ENCODE results near the gene KSR1. TPM values are rescaled to one million over a fixed set of nuclear protein-coding genes. Genes with fewer than 3 reads are reported as not detected.

The KSR1 gene
- polyA plus RNA-seq, 4 donors: 8.6 to 73.8 (median 12.9) TPM

- FAIRE-seq: no peak
- no peak overlapping the region for H3K4me3 ChIP-seq (ENCODE audit: low read depth in 1 of 3, low read length in 3 of 3)
- WGBS, 3 donors: 53 to 69% (median 57%) methylated on average over 4 of the region's 4 CpGs
- DNase-seq: no peak
- H3K27ac ChIP-seq (ENCODE audit: low read depth in 1 of 3, low read length in 2 of 3): peak overlapping the region in 1 of 3 donors; percentile 13
- peaks cover 0 to 45% (median 14%) of the 10 kb centered on the region in 3 donors for H3K4me1 ChIP-seq (ENCODE audit: control insufficient read depth in 3 of 3, insufficient read depth in 2 of 3, low read depth in 1 of 3, low read length in 2 of 3)
- H3K36me3 ChIP-seq (ENCODE audit: control insufficient read depth in 3 of 3, insufficient read depth in 2 of 3, low read depth in 1 of 3, low read length in 3 of 3): peaks cover 0 to 4% (median 0%) of the 10 kb centered on the region in 3 donors
- no peaks in the 10 kb centered on the region for H3K9me3 ChIP-seq (ENCODE audit: control insufficient read depth in 2 of 2, insufficient read depth in 1 of 2, low read depth in 1 of 2, low read length in 1 of 2)
- no peaks in the 10 kb centered on the region for H3K27me3 ChIP-seq (ENCODE audit: control insufficient read depth in 3 of 3, insufficient read depth in 3 of 3, low read length in 3 of 3)
Observed at GRCh38 chr17:27519550-27519949, 63.3 kb downstream of the KSR1 start.

GRCh38 chr17:27520491-27521185 is 64.4 kb downstream of the KSR1 start:
- Histone ChIP-seq H3K4me3 (ENCODE audit: low read depth in 1 of 3, low read length in 3 of 3) (no peak overlapping the region), H3K9me3 (ENCODE audit: control insufficient read depth in 2 of 2, insufficient read depth in 1 of 2, low read depth in 1 of 2, low read length in 1 of 2) (no peaks in the 10 kb centered on the region), H3K27ac (ENCODE audit: low read depth in 1 of 3, low read length in 2 of 3) (peak overlapping the region in 1 of 3 donors; percentile 73), H3K36me3 (ENCODE audit: control insufficient read depth in 3 of 3, insufficient read depth in 2 of 3, low read depth in 1 of 3, low read length in 3 of 3) (peaks cover 0 to 4% (median 0%) of the 10 kb centered on the region in 3 donors), H3K4me1 (ENCODE audit: control insufficient read depth in 3 of 3, insufficient read depth in 2 of 3, low read depth in 1 of 3, low read length in 2 of 3) (peaks cover 0 to 38% (median 14%) of the 10 kb centered on the region in 3 donors), H3K27me3 (ENCODE audit: control insufficient read depth in 3 of 3, insufficient read depth in 3 of 3, low read length in 3 of 3) (no peaks in the 10 kb centered on the region)
- 36 to 67% (median 44%) methylated on average over 16 of the region's 16 CpGs for WGBS, 3 donors
- DNase-seq (peak in 1 of 2 donors; percentile 65), FAIRE-seq (no peak)

- WGBS, 3 donors: 76 to 87% (median 79%) methylated on average over 7 of the region's 7 CpGs
- peaks cover 0 to 4% (median 0%) of the 10 kb centered on the region in 3 donors for H3K36me3 ChIP-seq (ENCODE audit: control insufficient read depth in 3 of 3, insufficient read depth in 2 of 3, low read depth in 1 of 3, low read length in 3 of 3)
- no peak overlapping the region for H3K4me3 ChIP-seq (ENCODE audit: low read depth in 1 of 3, low read length in 3 of 3)
- DNase-seq (no peak), FAIRE-seq (no peak)
- no peaks in the 10 kb centered on the region for H3K9me3 ChIP-seq (ENCODE audit: control insufficient read depth in 2 of 2, insufficient read depth in 1 of 2, low read depth in 1 of 2, low read length in 1 of 2)
- peaks cover 0 to 42% (median 17%) of the 10 kb centered on the region in 3 donors for H3K4me1 ChIP-seq (ENCODE audit: control insufficient read depth in 3 of 3, insufficient read depth in 2 of 3, low read depth in 1 of 3, low read length in 2 of 3)
- no peaks in the 10 kb centered on the region for H3K27me3 ChIP-seq (ENCODE audit: control insufficient read depth in 3 of 3, insufficient read depth in 3 of 3, low read length in 3 of 3)
- peak overlapping the region in 1 of 3 donors; percentile 73 for H3K27ac ChIP-seq (ENCODE audit: low read depth in 1 of 3, low read length in 2 of 3)
Observed at GRCh38 chr17:27521281-27522027, 65.2 kb downstream of the KSR1 start.

GRCh38 chr17:27522028-27522635 is 65.9 kb downstream of the KSR1 start:
- FAIRE-seq: no peak
- 82 to 95% (median 92%) methylated on average over 6 of the region's 6 CpGs for WGBS, 3 donors

GRCh38 chr17:27523712-27524111 is 67.5 kb downstream of the KSR1 start:
- Histone ChIP-seq H3K36me3 (ENCODE audit: control insufficient read depth in 3 of 3, insufficient read depth in 2 of 3, low read depth in 1 of 3, low read length in 3 of 3) (peaks cover 0 to 4% (median 0%) of the 10 kb centered on the region in 3 donors), H3K4me3 (ENCODE audit: low read depth in 1 of 3, low read length in 3 of 3) (no peak overlapping the region), H3K4me1 (ENCODE audit: control insufficient read depth in 3 of 3, insufficient read depth in 2 of 3, low read depth in 1 of 3, low read length in 2 of 3) (peaks cover 0 to 48% (median 22%) of the 10 kb centered on the region in 3 donors), H3K27ac (ENCODE audit: low read depth in 1 of 3, low read length in 2 of 3) (no peak overlapping the region), H3K27me3 (ENCODE audit: control insufficient read depth in 3 of 3, insufficient read depth in 3 of 3, low read length in 3 of 3) (no peaks in the 10 kb centered on the region), H3K9me3 (ENCODE audit: control insufficient read depth in 2 of 2, insufficient read depth in 1 of 2, low read depth in 1 of 2, low read length in 1 of 2) (no peaks in the 10 kb centered on the region)
- 46 to 72% (median 52%) methylated on average over 1 of the region's 1 CpG for WGBS, 3 donors
- FAIRE-seq: no peak
- DNase-seq: no peak

More at GRCh38 chr17:27522028-27522635, 65.9 kb downstream of the KSR1 start:
- no peak overlapping the region for H3K4me3 ChIP-seq (ENCODE audit: low read depth in 1 of 3, low read length in 3 of 3)
- peaks cover 0 to 49% (median 22%) of the 10 kb centered on the region in 3 donors for H3K4me1 ChIP-seq (ENCODE audit: control insufficient read depth in 3 of 3, insufficient read depth in 2 of 3, low read depth in 1 of 3, low read length in 2 of 3)
- H3K36me3 ChIP-seq (ENCODE audit: control insufficient read depth in 3 of 3, insufficient read depth in 2 of 3, low read depth in 1 of 3, low read length in 3 of 3): peaks cover 0 to 4% (median 0%) of the 10 kb centered on the region in 3 donors
- no peaks in the 10 kb centered on the region for H3K27me3 ChIP-seq (ENCODE audit: control insufficient read depth in 3 of 3, insufficient read depth in 3 of 3, low read length in 3 of 3)
- no peak for DNase-seq
- peak overlapping the region in 1 of 3 donors; percentile 9 for H3K27ac ChIP-seq (ENCODE audit: low read depth in 1 of 3, low read length in 2 of 3)
- H3K9me3 ChIP-seq (ENCODE audit: control insufficient read depth in 2 of 2, insufficient read depth in 1 of 2, low read depth in 1 of 2, low read length in 1 of 2): no peaks in the 10 kb centered on the region

GRCh38 chr17:27524594-27524993 is 68.3 kb downstream of the KSR1 start:
- H3K4me3 ChIP-seq (ENCODE audit: low read depth in 1 of 3, low read length in 3 of 3): no peak overlapping the region
- 82 to 97% (median 93%) methylated on average over 2 of the region's 2 CpGs for WGBS, 3 donors
- peaks cover 0 to 43% (median 22%) of the 10 kb centered on the region in 3 donors for H3K4me1 ChIP-seq (ENCODE audit: control insufficient read depth in 3 of 3, insufficient read depth in 2 of 3, low read depth in 1 of 3, low read length in 2 of 3)
- H3K36me3 ChIP-seq (ENCODE audit: control insufficient read depth in 3 of 3, insufficient read depth in 2 of 3, low read depth in 1 of 3, low read length in 3 of 3): peaks cover 0 to 2% (median 0%) of the 10 kb centered on the region in 3 donors
- no peaks in the 10 kb centered on the region for H3K27me3 ChIP-seq (ENCODE audit: control insufficient read depth in 3 of 3, insufficient read depth in 3 of 3, low read length in 3 of 3)
- no peaks in the 10 kb centered on the region for H3K9me3 ChIP-seq (ENCODE audit: control insufficient read depth in 2 of 2, insufficient read depth in 1 of 2, low read depth in 1 of 2, low read length in 1 of 2)
- no peak for FAIRE-seq
- no peak overlapping the region for H3K27ac ChIP-seq (ENCODE audit: low read depth in 1 of 3, low read length in 2 of 3)
- DNase-seq: no peak

- no peak overlapping the region for H3K27ac ChIP-seq (ENCODE audit: low read depth in 1 of 3, low read length in 2 of 3)
- peaks cover 0 to 2% (median 0%) of the 10 kb centered on the region in 3 donors for H3K36me3 ChIP-seq (ENCODE audit: control insufficient read depth in 3 of 3, insufficient read depth in 2 of 3, low read depth in 1 of 3, low read length in 3 of 3)
- 79 to 87% (median 82%) methylated on average over 2 of the region's 2 CpGs for WGBS, 3 donors
- no peaks in the 10 kb centered on the region for H3K9me3 ChIP-seq (ENCODE audit: control insufficient read depth in 2 of 2, insufficient read depth in 1 of 2, low read depth in 1 of 2, low read length in 1 of 2)
- no peaks in the 10 kb centered on the region for H3K27me3 ChIP-seq (ENCODE audit: control insufficient read depth in 3 of 3, insufficient read depth in 3 of 3, low read length in 3 of 3)
- H3K4me3 ChIP-seq (ENCODE audit: low read depth in 1 of 3, low read length in 3 of 3): no peak overlapping the region
- DNase-seq (no peak), FAIRE-seq (no peak)
- peaks cover 0 to 43% (median 22%) of the 10 kb centered on the region in 3 donors for H3K4me1 ChIP-seq (ENCODE audit: control insufficient read depth in 3 of 3, insufficient read depth in 2 of 3, low read depth in 1 of 3, low read length in 2 of 3)
Observed at GRCh38 chr17:27525316-27525715, 69.1 kb downstream of the KSR1 start.
